Spleen (tissue), 11 donors: ENCODE results near the gene DTX3L. TPM values are rescaled to one million over a fixed set of nuclear protein-coding genes. Genes with fewer than 3 reads are reported as not detected.

Source experiments
- DNase-seq: peaks from one replicate; pipeline ENCODE4 v3.0.0-alpha.2; 2020
- H3K27ac ChIP-seq, 8 donors: fragments of 200-600 bp; sonication (generic) in 7 of 8; 1 replicate in 4 of 8; 2 replicates in 4 of 8; pipeline versions ENCODE4 v1.5.0 to v1.8.0; 2016 to 2021; ENCODE audit warnings: inconsistent platforms in 4 of 8, mild to moderate bottlenecking in 4 of 8, moderate library complexity in 1 of 8
- H3K27me3 ChIP-seq, 7 donors: fragments of 200-600 bp; sonication (generic) in 6 of 7; replicated peaks in 1 of 7; 1 replicate in 4 of 7; 2 replicates in 3 of 7; pipeline versions ENCODE4 v1.5.0 to v1.8.0; 2016 to 2021; ENCODE audit warnings: inconsistent platforms in 3 of 7, mild to moderate bottlenecking in 1 of 7
- H3K36me3 ChIP-seq, 6 donors: fragments of 200-600 bp; sonication (generic) in 5 of 6; 1 replicate in 4 of 6; 2 replicates in 2 of 6; pipeline versions ENCODE4 v1.5.0 to v1.8.0; 2016 to 2021; ENCODE audit warnings: inconsistent platforms in 2 of 6
- H3K4me1 ChIP-seq, 6 donors: fragments of 200-600 bp; sonication (generic) in 5 of 6; 1 replicate in 3 of 6; 2 replicates in 3 of 6; pipeline versions ENCODE4 v1.5.0 to v1.8.0; 2016 to 2021; ENCODE audit warnings: inconsistent platforms in 3 of 6
- H3K4me3 ChIP-seq, 8 donors: fragments of 200-600 bp; sonication (generic) in 7 of 8; 1 replicate in 4 of 8; 2 replicates in 4 of 8; pipeline versions ENCODE4 v1.5.0 to v1.8.0; 2016 to 2021; ENCODE audit warnings: inconsistent platforms in 4 of 8, mild to moderate bottlenecking in 4 of 8, moderate library complexity in 2 of 8
- H3K9me3 ChIP-seq, 8 donors: fragments of 200-600 bp; sonication (generic) in 7 of 8; 1 replicate in 4 of 8; 2 replicates in 4 of 8; pipeline versions ENCODE4 v1.5.0 to v1.8.0; 2016 to 2021; ENCODE audit warnings: inconsistent platforms in 4 of 8
- POLR2A ChIP-seq, 3 donors: fragments of 450-650 bp; IDR thresholded peaks; one replicate each; pipeline ENCODE4 v1.5.1; 2017; ENCODE audit warnings: antibody characterized with exemption in 3 of 3, mild to moderate bottlenecking in 1 of 3
- POLR2AphosphoS5 ChIP-seq, 3 donors: sonication (generic); formaldehyde crosslinking; IDR thresholded peaks; one replicate each; pipeline ENCODE4 v1.5.1; 2017; ENCODE audit warnings: antibody characterized with exemption in 3 of 3
- WGBS, 5 donors: extraction: QIAGEN DNeasy Blood & Tissue Kit in 3 of 5; methylation state at CpG; one replicate each; pipeline versions ENCODE4 v1.1.5 to v1.1.7; 2013 to 2018; 5-methylcytosine and 5-hydroxymethylcytosine counted together
- intact Hi-C: fragments of 100-400 bp; cut with DNase I; formaldehyde crosslinking; loops from one replicate; pipeline ENCODE4 v1.15.0; 2023; ENCODE audit warnings: low total_unique reads
- polyA plus RNA-seq, 3 donors: library from polyadenylated mRNA; stranded (reverse); fragments of 200-250 nt; gene quantifications; one replicate each; pipeline ENCODE4 v1.2.1, GENCODE V29; 2013
- total RNA-seq, 7 donors: library from RNA; depleted of rRNA in 3 of 7; stranded (reverse); fragments of >200 nt in 3 of 7; fragmentation: NEBNext Ultra II Directional in 4 of 7; extraction: Animal tissue kit (Norgen Biotek cat#: 25700) in 4 of 7; gene quantifications; one replicate each; pipeline versions ENCODE4 v1.1.0 to v1.2.1, GENCODE V29; 2016 to 2021
- TF ChIP-seq, protein P1 (sequence below), 11 experiments: fragments of 200-600 bp in 7 of 11; fragments of 450-650 bp in 4 of 11; sonication (generic) in 4 of 11; IDR thresholded peaks in 8 of 11; conservative IDR thresholded peaks in 3 of 11; 1 replicate in 7 of 11; 2 replicates in 4 of 11; pipeline versions ENCODE4 v1.4.0 to v1.8.0; 2016 to 2021; ENCODE audit warnings: antibody characterized with exemption in 11 of 11, inconsistent platforms in 4 of 11, mild to moderate bottlenecking in 1 of 11
- donor health status: healthy with polysubstance abuse.
- donor health status: DM: no; HTN: no; CAD: no; lungs with moderate emphysema.
- donor health status: DM: no; HTN: no; CAD: no.
- donor health status: Bipolar disorder and iron deficiency.
- donor health status: healthy.
- donor health status: DM: no; HTN: no; CAD: no.
- donor health status: DM: yes; HTN: yes; CAD: no.

Gene DTX3L
- total and polyA plus RNA-seq, 10 donors: 11.0 to 68.4 (median 63.3) TPM

DNA sequence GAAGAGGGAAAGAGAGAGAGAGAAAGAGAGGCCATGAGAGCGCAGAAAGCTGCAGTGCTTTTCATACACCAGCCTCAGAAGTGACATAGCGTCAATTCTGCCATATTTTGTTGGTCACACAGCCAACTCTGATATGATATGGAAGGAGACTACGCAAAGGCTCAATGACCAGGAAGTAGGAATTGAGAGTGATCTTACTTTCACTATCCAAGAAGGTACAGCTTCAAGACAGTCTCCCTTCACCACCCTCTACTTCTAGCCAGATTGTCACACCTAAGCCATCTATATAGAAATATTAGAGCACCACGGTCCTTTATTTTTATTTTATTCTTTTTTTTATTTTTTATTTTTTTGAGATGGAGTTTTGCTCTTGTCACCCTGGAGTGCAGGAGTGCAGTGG lies 34.4 kb downstream of the DTX3L start:
- Histone ChIP-seq H3K27me3 (no peaks in the 10 kb centered on the region), H3K27ac (no peak overlapping the region), H3K9me3 (no peaks in the 10 kb centered on the region), H3K4me3 (no peak overlapping the region), H3K36me3 (peaks cover 0 to 10% (median 0%) of the 10 kb centered on the region in 6 donors), H3K4me1 (peaks cover 0 to 10% (median 0%) of the 10 kb centered on the region in 6 donors)
- WGBS, 5 donors: 64 to 87% (median 68%) methylated on average over 4 of the region's 4 CpGs
- DNase-seq: no peak
- no peak for TF ChIP-seq POLR2AphosphoS5 (IDR thresholded peaks at IDR 0.05)
- TF ChIP-seq POLR2A (IDR thresholded peaks at IDR 0.05): no peak
- TF ChIP-seq, protein P1, sequence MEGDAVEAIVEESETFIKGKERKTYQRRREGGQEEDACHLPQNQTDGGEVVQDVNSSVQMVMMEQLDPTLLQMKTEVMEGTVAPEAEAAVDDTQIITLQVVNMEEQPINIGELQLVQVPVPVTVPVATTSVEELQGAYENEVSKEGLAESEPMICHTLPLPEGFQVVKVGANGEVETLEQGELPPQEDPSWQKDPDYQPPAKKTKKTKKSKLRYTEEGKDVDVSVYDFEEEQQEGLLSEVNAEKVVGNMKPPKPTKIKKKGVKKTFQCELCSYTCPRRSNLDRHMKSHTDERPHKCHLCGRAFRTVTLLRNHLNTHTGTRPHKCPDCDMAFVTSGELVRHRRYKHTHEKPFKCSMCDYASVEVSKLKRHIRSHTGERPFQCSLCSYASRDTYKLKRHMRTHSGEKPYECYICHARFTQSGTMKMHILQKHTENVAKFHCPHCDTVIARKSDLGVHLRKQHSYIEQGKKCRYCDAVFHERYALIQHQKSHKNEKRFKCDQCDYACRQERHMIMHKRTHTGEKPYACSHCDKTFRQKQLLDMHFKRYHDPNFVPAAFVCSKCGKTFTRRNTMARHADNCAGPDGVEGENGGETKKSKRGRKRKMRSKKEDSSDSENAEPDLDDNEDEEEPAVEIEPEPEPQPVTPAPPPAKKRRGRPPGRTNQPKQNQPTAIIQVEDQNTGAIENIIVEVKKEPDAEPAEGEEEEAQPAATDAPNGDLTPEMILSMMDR (IDR thresholded peaks at IDR 0.05 in 8 of 11, conservative IDR thresholded peaks at IDR 0.05 in 3 of 11): no peak
- intact Hi-C loops: no loop called here

DNA sequence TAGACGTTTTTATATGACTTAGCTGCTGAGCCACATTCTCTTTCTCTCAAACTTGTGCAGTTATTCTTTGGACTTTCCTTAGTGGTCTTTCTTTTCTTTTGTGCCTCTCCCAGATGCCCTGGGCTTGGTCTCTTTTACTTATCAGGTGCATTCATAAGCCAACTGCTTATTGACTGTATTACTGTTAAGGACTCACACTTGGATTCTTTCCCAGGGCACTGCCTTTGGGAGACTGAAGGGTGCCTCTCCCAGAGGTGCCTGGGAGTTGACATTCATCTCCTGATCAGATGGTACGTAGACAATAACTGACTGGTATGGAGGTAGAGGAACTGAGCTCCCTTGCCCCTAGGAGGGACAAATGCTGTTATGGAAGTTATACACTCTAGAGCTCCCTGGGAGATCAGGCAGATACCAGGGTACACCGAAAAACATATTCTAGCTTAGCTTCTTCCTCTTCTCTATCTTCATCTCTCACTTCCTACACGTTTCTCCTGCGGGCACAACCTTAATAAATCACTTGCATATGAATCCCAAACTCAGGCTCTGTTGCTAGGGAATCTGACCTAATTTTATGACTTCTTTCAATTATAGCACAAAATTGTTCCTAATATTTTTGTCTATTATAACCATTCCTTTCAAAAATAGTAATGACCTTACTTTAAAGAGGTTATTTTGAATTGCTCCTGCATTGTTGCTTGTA lies 38.0 kb downstream of the DTX3L start:
- WGBS, 5 donors: 59 to 71% (median 68%) methylated on average over 5 of the region's 5 CpGs
- TF ChIP-seq POLR2A (IDR thresholded peaks at IDR 0.05): no peak
- no peak for TF ChIP-seq POLR2AphosphoS5 (IDR thresholded peaks at IDR 0.05)
- TF ChIP-seq, protein P1 (IDR thresholded peaks at IDR 0.05 in 8 of 11, conservative IDR thresholded peaks at IDR 0.05 in 3 of 11): no peak
- DNase-seq: no peak
- H3K27me3 ChIP-seq: no peaks in the 10 kb centered on the region
- no peaks in the 10 kb centered on the region for H3K9me3 ChIP-seq
- peaks cover 0 to 9% (median 0%) of the 10 kb centered on the region in 6 donors for H3K36me3 ChIP-seq
- H3K4me3 ChIP-seq: no peak overlapping the region
- no peak overlapping the region for H3K27ac ChIP-seq
- H3K4me1 ChIP-seq: peaks cover 0 to 8% (median 0%) of the 10 kb centered on the region in 6 donors
- intact Hi-C loops: no loop called here

DNA sequence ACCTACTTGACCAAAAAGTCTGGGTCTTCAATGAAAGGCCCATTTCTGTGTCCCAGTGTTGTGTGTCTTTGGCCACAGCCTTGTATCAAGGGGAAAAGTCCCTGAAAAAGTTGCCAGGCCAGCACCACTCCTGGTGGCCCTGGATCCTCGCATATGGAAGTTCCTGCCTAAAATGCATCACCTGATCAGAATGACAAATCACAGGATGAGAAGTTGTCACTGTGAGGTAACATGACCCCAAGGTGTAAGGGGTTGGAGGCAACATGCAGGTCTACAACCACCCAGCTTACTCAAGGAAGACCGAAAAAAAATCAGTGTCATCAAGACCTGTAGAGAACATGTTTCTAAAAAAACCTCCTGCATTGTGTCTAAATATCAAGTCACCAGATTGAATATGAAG lies 38.9 kb downstream of the DTX3L start:
- Histone ChIP-seq H3K27me3 (no peaks in the 10 kb centered on the region), H3K9me3 (no peaks in the 10 kb centered on the region), H3K36me3 (peaks cover 0 to 14% (median 0%) of the 10 kb centered on the region in 6 donors), H3K27ac (no peak overlapping the region), H3K4me3 (no peak overlapping the region), H3K4me1 (peaks cover 0 to 8% (median 0%) of the 10 kb centered on the region in 6 donors)
- WGBS, 5 donors: 73 to 92% (median 86%) methylated on average over 2 of the region's 2 CpGs
- TF ChIP-seq, protein P1 (IDR thresholded peaks at IDR 0.05 in 8 of 11, conservative IDR thresholded peaks at IDR 0.05 in 3 of 11): no peak
- DNase-seq: no peak
- intact Hi-C loops: no loop called here

DNA sequence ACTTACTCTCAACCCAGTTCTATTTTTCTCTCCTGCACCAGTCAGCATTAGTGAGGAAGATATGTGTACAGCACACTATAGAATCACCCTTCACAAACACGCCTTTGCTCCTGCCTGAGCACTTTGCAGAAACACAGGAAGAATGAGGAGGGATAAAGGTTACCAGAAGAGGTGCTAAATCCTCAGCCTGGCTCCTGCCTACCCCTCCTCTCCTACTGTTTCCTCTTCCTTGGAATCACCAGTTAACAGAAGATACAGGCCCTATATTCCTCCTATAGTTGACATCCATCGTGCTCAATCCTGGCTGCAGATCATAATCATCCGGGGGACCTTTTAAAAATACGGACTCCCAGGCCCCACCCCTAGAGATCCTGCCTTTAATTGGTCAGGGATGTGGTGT lies 42.2 kb downstream of the DTX3L start:
- Histone ChIP-seq H3K36me3 (peaks cover 0 to 34% (median 2%) of the 10 kb centered on the region in 6 donors), H3K27ac (no peak overlapping the region), H3K27me3 (no peaks in the 10 kb centered on the region), H3K4me1 (peaks cover 0 to 15% (median 5%) of the 10 kb centered on the region in 6 donors), H3K4me3 (no peak overlapping the region), H3K9me3 (no peaks in the 10 kb centered on the region)
- intact Hi-C loops: no loop called here
- TF ChIP-seq, protein P1 (IDR thresholded peaks at IDR 0.05 in 8 of 11, conservative IDR thresholded peaks at IDR 0.05 in 3 of 11): no peak
- no peak for TF ChIP-seq POLR2A (IDR thresholded peaks at IDR 0.05)
- 74 to 92% (median 78%) methylated on average over 4 of the region's 4 CpGs for WGBS, 5 donors
- DNase-seq: no peak
